ENCODE results near the gene WNK2.

WNK2 gene

GRCh38 chr9:93258419-93258817 is 74.5 kb downstream of the WNK2 start:
- DNase-seq, result no peak
- in situ Hi-C loops (cut with MboI; ENCODE audit: low pct_unique_long_range_greater_than_20kb, low sequenced_read_pairs), result no loop called here

GRCh38 chr9:93258818-93259489 is 75.0 kb downstream of the WNK2 start:
- in situ Hi-C loops (cut with MboI; ENCODE audit: low pct_unique_long_range_greater_than_20kb, low sequenced_read_pairs), result no loop called here

GRCh38 chr9:93259490-93260262 is 75.7 kb downstream of the WNK2 start:
- DNase-seq, result no peak
- in situ Hi-C loops (cut with MboI; ENCODE audit: low pct_unique_long_range_greater_than_20kb, low sequenced_read_pairs), result no loop called here

More at GRCh38 chr9:93258818-93259489, 75.0 kb downstream of the WNK2 start:
- DNase-seq, result no peak

- in situ Hi-C loops (cut with MboI; ENCODE audit: low pct_unique_long_range_greater_than_20kb, low sequenced_read_pairs), result no loop called here
- DNase-seq, result no peak
Observed at GRCh38 chr9:93260263-93261066, 76.5 kb downstream of the WNK2 start.

- no peak for DNase-seq
- in situ Hi-C loops (cut with MboI; ENCODE audit: low pct_unique_long_range_greater_than_20kb, low sequenced_read_pairs), result no loop called here
Observed at GRCh38 chr9:93261281-93261680, 77.3 kb downstream of the WNK2 start.

- in situ Hi-C loops (cut with MboI; ENCODE audit: low pct_unique_long_range_greater_than_20kb, low sequenced_read_pairs), result no loop called here
- no peak for DNase-seq
Observed at GRCh38 chr9:93261735-93262523, 78.0 kb downstream of the WNK2 start.

- in situ Hi-C loops (cut with MboI; ENCODE audit: low pct_unique_long_range_greater_than_20kb, low sequenced_read_pairs), result no loop called here
- no peak for DNase-seq
Observed at GRCh38 chr9:93262537-93263310, 78.8 kb downstream of the WNK2 start.

GRCh38 chr9:93263334-93264229 is 79.6 kb downstream of the WNK2 start:
- DNase-seq, result no peak
- in situ Hi-C loops (cut with MboI; ENCODE audit: low pct_unique_long_range_greater_than_20kb, low sequenced_read_pairs), result no loop called here

- DNase-seq, result no peak
- in situ Hi-C loops (cut with MboI; ENCODE audit: low pct_unique_long_range_greater_than_20kb, low sequenced_read_pairs), result no loop called here
Observed at GRCh38 chr9:93264338-93265125, 80.6 kb downstream of the WNK2 start.

- in situ Hi-C loops (cut with MboI; ENCODE audit: low pct_unique_long_range_greater_than_20kb, low sequenced_read_pairs), result no loop called here
- no peak for DNase-seq
Observed at GRCh38 chr9:93265301-93265971, 81.5 kb downstream of the WNK2 start.

GRCh38 chr9:93265972-93266371 is 82.0 kb downstream of the WNK2 start:
- in situ Hi-C loops (cut with MboI; ENCODE audit: low pct_unique_long_range_greater_than_20kb, low sequenced_read_pairs), result no loop called here

GRCh38 chr9:93266521-93267001 is 82.6 kb downstream of the WNK2 start:
- in situ Hi-C loops (cut with MboI; ENCODE audit: low pct_unique_long_range_greater_than_20kb, low sequenced_read_pairs), result no loop called here
- DNase-seq, result no peak

More at GRCh38 chr9:93265972-93266371, 82.0 kb downstream of the WNK2 start:
- no peak for DNase-seq

- no peak for DNase-seq
- in situ Hi-C loops (cut with MboI; ENCODE audit: low pct_unique_long_range_greater_than_20kb, low sequenced_read_pairs), result no loop called here
Observed at GRCh38 chr9:93267091-93267541, 83.2 kb downstream of the WNK2 start.

- DNase-seq, result no peak
- in situ Hi-C loops (cut with MboI; ENCODE audit: low pct_unique_long_range_greater_than_20kb, low sequenced_read_pairs), result no loop called here
Observed at GRCh38 chr9:93267681-93268505, 84.0 kb downstream of the WNK2 start.
